Measurements from ENCODE around the gene ASPM. TPM values are rescaled to one million over a fixed set of nuclear protein-coding genes. Genes with fewer than 3 reads are reported as not detected.

ASPM gene
- total RNA-seq, 2 experiments from 2014 or later: 0.14 to 0.30 TPM

Other genes starting within 250 kb of the ASPM start
- not detected for gene CFHR2, start 202.9 kb downstream of the ASPM start, total RNA-seq
- not detected for gene CFHR5, start 169.1 kb downstream of the ASPM start, total RNA-seq
- not detected for gene F13B, start 79.4 kb downstream of the ASPM start, total RNA-seq
- gene ZBTB41, start 54.6 kb upstream of the ASPM start, total RNA-seq: 1 to 10 TPM; 3.5 to 3.9 TPM
- under 1 TPM in 1 of 2 experiments, not detected in 1; 0.81 TPM for gene CRB1, start 121.6 kb upstream of the ASPM start, total RNA-seq